ENCODE data around the gene RHBDD3.
A peak's percentile ranks its signal among the peaks of the same experiment; 100 is the strongest.

Gene RHBDD3

GRCh38 chr22:29260601-29261315, 7.0 kb downstream of the RHBDD3 start:
- no peak overlapping the region for H3K4me3 ChIP-seq (ENCODE audit: low read depth, low read length)
- no peak for DNase-seq (ENCODE audit: low read depth)
- TF ChIP-seq, protein P1, sequence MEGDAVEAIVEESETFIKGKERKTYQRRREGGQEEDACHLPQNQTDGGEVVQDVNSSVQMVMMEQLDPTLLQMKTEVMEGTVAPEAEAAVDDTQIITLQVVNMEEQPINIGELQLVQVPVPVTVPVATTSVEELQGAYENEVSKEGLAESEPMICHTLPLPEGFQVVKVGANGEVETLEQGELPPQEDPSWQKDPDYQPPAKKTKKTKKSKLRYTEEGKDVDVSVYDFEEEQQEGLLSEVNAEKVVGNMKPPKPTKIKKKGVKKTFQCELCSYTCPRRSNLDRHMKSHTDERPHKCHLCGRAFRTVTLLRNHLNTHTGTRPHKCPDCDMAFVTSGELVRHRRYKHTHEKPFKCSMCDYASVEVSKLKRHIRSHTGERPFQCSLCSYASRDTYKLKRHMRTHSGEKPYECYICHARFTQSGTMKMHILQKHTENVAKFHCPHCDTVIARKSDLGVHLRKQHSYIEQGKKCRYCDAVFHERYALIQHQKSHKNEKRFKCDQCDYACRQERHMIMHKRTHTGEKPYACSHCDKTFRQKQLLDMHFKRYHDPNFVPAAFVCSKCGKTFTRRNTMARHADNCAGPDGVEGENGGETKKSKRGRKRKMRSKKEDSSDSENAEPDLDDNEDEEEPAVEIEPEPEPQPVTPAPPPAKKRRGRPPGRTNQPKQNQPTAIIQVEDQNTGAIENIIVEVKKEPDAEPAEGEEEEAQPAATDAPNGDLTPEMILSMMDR (conservative IDR thresholded peaks at IDR 0.05; ENCODE audit: low read depth, low read length), result no peak

DNA sequence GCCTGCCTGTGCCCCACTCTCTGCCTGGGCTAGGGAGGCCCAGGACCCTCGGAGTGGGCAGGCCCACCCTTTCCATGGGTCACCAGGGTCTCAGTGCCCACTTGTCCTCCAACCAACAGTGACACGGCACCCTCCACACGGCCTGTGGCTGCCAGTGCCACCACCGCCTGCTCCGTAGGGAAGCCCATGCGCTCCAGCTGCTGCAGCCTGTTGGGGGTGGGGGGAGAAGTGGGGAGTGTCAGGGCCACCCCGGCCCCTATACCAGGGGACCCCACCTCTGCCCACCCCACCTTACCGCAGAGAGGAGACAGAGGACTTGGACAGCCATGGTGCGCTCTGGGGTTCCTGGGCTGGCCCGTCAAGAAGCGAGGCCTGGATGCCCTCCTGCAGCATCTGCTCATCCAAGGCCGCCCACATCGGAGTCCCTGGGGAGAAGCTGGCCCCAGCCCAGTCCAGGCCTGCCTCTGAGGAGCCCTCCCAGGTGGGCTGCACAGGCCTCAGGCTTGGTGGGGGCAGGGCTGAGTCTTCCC, 7.7 kb downstream of the RHBDD3 start:
- DNase-seq (ENCODE audit: low read depth), result no peak
- no peak overlapping the region for H3K4me3 ChIP-seq (ENCODE audit: low read depth, low read length)
- TF ChIP-seq, protein P1 (conservative IDR thresholded peaks at IDR 0.05; ENCODE audit: low read depth, low read length), result no peak

- TF ChIP-seq, protein P1 (conservative IDR thresholded peaks at IDR 0.05; ENCODE audit: low read depth, low read length), result peak; percentile 35
- no peak overlapping the region for H3K4me3 ChIP-seq (ENCODE audit: low read depth, low read length)
- DNase-seq (ENCODE audit: low read depth), result peak; percentile 12
Observed at GRCh38 chr22:29259253-29259899, 8.4 kb downstream of the RHBDD3 start.

GRCh38 chr22:29258407-29259252, 9.2 kb downstream of the RHBDD3 start:
- TF ChIP-seq, protein P1 (conservative IDR thresholded peaks at IDR 0.05; ENCODE audit: low read depth, low read length), result no peak
- no peak overlapping the region for H3K4me3 ChIP-seq (ENCODE audit: low read depth, low read length)
- no peak for DNase-seq (ENCODE audit: low read depth)

DNA sequence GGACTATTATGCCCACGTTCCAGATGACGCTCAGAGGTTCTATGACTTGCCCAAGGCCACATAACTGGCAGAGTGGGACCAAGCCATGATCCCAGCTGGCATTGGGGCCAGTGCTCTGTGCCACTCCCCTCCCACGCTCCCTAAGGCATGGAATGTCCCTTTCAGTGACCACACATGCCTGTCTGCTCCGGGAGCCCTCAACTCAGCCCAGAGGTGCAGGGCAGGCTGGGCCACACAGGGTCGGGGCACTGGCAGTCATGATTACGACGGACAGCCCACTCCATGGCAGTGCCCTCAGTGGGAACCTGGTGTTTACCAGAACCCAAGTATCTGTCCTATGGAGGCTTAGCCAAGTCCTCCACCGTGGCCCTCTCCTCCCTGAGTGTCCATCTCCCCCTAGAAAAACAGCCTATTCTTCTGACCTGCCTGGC, 10.0 kb downstream of the RHBDD3 start:
- no peak overlapping the region for H3K4me3 ChIP-seq (ENCODE audit: low read depth, low read length)
- TF ChIP-seq, protein P1 (conservative IDR thresholded peaks at IDR 0.05; ENCODE audit: low read depth, low read length), result no peak
- no peak for DNase-seq (ENCODE audit: low read depth)

DNA sequence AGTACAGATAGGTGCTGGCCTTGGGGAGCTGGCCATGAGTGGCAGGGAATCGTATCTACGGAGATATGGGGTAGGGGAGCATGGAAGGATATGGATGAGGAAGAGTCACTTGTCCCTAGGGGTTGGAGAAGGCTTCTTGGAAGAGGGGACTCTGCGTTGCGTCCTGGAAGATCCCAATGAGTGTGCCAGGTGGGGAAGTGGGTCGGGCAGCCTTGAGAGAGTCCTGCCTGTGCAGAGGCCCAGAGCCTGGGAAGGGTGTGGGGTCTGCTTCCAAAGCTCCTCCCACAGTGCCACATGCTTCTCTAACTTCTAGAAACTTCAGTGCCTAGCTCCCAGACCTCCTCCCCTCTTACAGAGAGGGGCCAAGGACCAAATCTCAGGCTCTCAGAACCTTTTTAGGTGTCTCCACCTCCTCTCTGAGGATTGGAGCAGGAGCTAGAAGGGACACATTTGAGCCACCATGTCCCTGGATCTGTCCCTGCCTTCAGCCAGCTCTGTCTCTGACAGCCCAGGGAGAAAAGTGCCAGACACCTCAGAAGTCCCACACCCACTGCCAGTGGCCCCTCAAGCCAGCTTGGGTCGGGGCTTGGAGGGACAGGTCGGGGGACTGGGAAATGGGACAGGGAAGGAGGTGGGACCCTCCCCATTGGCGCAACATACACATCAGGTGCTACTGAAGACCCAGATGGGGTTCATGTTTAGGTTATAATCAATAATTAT, 11.0 kb downstream of the RHBDD3 start:
- no peak overlapping the region for H3K4me3 ChIP-seq (ENCODE audit: low read depth, low read length)
- TF ChIP-seq, protein P1 (conservative IDR thresholded peaks at IDR 0.05; ENCODE audit: low read depth, low read length), result no peak
- DNase-seq (ENCODE audit: low read depth), result no peak

Measured in choroid plexus epithelial cell (primary cell).